Muscle of leg (tissue), 11 donors: ENCODE data around the gene LITAF. TPM values are rescaled to one million over a fixed set of nuclear protein-coding genes. Genes with fewer than 3 reads are reported as not detected.
A peak's percentile ranks its signal among the peaks of the same experiment; 100 is the strongest.

Source experiments
- DNase-seq: peaks from one replicate; pipeline ENCODE4 v3.0.0; 2013
- H3K27ac ChIP-seq: one replicate; pipeline ENCODE4 v1.5.1; 2013; ENCODE audit warnings: mild to moderate bottlenecking, low read length, control low read depth
- H3K27me3 ChIP-seq: one replicate; pipeline ENCODE4 v1.6.1; 2013; ENCODE audit warnings: low read length; ENCODE audit not compliant: control insufficient read depth, insufficient read depth
- H3K36me3 ChIP-seq: one replicate; pipeline ENCODE4 v1.6.1; 2013; ENCODE audit warnings: low read length; ENCODE audit not compliant: control insufficient read depth, insufficient read depth
- H3K4me1 ChIP-seq: one replicate; pipeline ENCODE4 v1.6.1; 2013; ENCODE audit warnings: low read length; ENCODE audit not compliant: control insufficient read depth, insufficient read depth
- H3K4me3 ChIP-seq: one replicate; pipeline ENCODE4 v1.5.1; 2013; ENCODE audit warnings: low read length, control low read depth
- H3K9me3 ChIP-seq: replicated peaks from 2 replicates; pipeline ENCODE4 v1.6.1; 2013; ENCODE audit warnings: low read depth, low read length; ENCODE audit not compliant: control insufficient read depth
- WGBS: methylation state at CpG from one replicate; pipeline ENCODE4 v1.1.5; 2013; ENCODE audit warnings: missing lambda C conversion rate; ENCODE audit not compliant: insufficient coverage; 5-methylcytosine and 5-hydroxymethylcytosine counted together
- polyA plus RNA-seq, 8 donors: library from polyadenylated mRNA; unstranded; fragments of 120-200 nt; gene quantifications; one replicate each; pipeline versions ENCODE4 v1.2.1 to v1.2.3, GENCODE V29; 2013; ENCODE audit warnings: inconsistent platforms in 1 of 8, low replicate concordance in 1 of 8; ENCODE audit not compliant: insufficient read length in 8 of 8, insufficient read depth in 1 of 8
- total RNA-seq: library from RNA; stranded (reverse); fragments of 120-200 nt; gene quantifications from one replicate; pipeline ENCODE4 v1.2.4, GENCODE V29; 2013

Gene LITAF
- total and polyA plus RNA-seq, 9 donors = 25.0 to 61.5 (median 45.7) TPM

DNA sequence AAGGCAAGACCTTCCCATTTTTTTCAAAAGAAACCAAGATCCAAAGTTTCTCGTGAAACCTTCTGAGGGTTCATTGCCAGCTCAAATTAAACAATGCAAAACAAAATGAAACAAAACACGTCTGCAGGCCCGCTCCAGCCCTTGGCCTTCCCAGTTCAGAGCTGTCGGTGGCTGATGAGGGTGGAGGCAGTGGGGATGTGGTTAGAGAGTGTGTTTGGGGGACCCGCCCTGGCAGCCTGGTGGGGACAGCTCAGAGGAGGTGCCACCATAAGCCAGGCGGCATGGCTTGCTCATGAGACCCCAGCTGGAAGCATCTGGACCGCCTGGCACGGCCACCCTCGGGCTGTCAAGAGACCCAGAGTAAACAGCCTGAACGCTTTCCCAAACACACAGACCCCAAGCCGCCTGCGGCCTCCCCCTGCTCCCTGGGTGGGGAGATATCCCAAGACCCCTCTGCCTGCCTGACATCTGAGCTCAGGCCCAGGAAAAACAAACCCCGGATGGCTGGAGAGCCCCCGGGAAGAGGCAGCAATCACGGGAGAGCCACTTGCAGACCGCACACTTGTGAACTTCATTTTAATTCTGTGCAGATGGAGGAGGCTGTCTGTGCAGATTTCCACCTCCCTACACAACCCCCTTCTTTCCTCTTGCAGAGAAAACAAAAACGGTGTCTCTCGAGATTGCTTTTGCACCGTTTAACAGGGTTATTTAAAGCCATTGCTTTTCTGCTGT, 35.4 kb upstream of the LITAF start:
- DNase-seq = peak; percentile 51
- peaks cover 20% of the 10 kb centered on the region for H3K4me1 ChIP-seq
- H3K27me3 ChIP-seq = no peaks in the 10 kb centered on the region
- H3K36me3 ChIP-seq = no peaks in the 10 kb centered on the region
- peaks cover 3% of the 10 kb centered on the region for H3K9me3 ChIP-seq
- peak overlapping the region; percentile 74 for H3K27ac ChIP-seq
- 30% methylated on average over 5 of the region's 19 CpGs for WGBS
- no peak overlapping the region for H3K4me3 ChIP-seq

GRCh38 chr16:11621539-11621919, 34.8 kb upstream of the LITAF start:
- no peak overlapping the region for H3K4me3 ChIP-seq

DNA sequence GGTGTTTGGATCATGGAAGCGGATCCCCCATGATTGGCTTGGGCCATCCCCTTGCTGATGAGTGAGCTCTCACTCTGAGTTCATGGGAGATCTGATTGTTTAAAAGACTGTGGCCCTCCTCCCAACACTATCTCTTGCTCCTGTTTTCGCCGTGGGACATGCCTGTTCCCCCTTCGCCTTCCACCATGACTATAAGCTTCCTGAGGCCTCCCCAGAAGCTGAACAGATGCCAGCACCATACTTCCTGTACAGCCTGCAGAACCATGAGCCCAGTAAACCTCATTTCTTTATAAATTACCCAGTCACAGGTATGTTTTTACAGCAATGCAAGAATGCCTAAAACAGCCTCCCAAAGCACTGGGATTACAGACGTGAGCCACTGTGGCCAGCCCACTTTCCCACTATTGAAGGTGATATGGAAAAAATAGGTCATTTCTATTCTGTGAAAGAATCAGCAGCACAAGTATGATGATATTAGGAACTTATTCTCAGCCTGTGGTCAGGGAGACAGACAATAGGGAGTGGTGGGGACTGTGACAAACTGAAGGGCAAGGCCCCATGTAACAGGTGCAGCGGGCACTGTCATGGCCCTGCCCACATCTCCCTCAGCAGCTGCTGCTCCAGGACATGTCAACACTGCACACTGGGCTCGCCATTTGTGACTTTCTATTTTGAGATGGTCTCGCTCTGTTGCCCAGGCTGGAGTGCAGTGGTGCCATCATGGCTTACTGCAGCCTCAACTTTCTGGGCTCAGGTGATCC, 33.7 kb upstream of the LITAF start:
- no peak for DNase-seq
- no peaks in the 10 kb centered on the region for H3K27me3 ChIP-seq
- no peaks in the 10 kb centered on the region for H3K36me3 ChIP-seq
- peaks cover 20% of the 10 kb centered on the region for H3K4me1 ChIP-seq
- H3K9me3 ChIP-seq = peaks cover 3% of the 10 kb centered on the region
- 91% methylated on average over 6 of the region's 8 CpGs for WGBS
- H3K4me3 ChIP-seq = no peak overlapping the region
- H3K27ac ChIP-seq = no peak overlapping the region

More at GRCh38 chr16:11621539-11621919, 34.8 kb upstream of the LITAF start:
- DNase-seq = no peak
- H3K27ac ChIP-seq = peak overlapping the region; percentile 74
- 56% methylated on average over 2 of the region's 6 CpGs for WGBS
- peaks cover 3% of the 10 kb centered on the region for H3K9me3 ChIP-seq
- peaks cover 20% of the 10 kb centered on the region for H3K4me1 ChIP-seq
- H3K36me3 ChIP-seq = no peaks in the 10 kb centered on the region
- no peaks in the 10 kb centered on the region for H3K27me3 ChIP-seq

DNA sequence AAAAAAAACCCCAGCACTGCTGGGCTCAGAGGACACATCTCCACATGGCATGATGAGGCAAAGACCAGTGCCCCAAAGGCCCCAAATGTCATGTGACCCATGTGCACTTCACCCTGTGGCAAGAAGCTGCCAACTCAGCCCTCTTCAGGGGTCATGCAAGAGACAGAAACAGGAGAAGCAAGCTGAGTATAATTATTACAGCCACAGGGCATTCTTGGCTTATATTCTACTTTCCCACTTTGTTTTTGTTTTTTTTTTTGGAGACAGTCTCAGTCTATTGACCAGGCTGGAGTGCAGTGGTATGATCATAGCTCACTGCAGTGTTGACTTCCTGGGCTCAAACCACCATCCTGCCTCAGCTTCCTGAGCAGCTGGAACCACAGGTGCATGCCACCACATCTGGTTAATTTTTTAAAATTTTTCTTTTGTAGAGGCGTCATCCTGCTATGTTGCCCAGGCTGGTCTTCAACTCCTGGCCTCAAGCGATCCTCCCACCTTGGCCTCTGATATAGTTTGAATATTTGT, 32.7 kb upstream of the LITAF start:
- H3K4me1 ChIP-seq = peaks cover 15% of the 10 kb centered on the region
- H3K9me3 ChIP-seq = peaks cover 3% of the 10 kb centered on the region
- H3K27ac ChIP-seq = no peak overlapping the region
- H3K4me3 ChIP-seq = no peak overlapping the region
- 100% methylated on average over 1 of the region's 2 CpGs for WGBS
- no peaks in the 10 kb centered on the region for H3K27me3 ChIP-seq
- H3K36me3 ChIP-seq = no peaks in the 10 kb centered on the region
- peak; percentile 57 for DNase-seq

- H3K4me3 ChIP-seq = no peak overlapping the region
- no peaks in the 10 kb centered on the region for H3K36me3 ChIP-seq
- H3K27ac ChIP-seq = no peak overlapping the region
- peaks cover 3% of the 10 kb centered on the region for H3K9me3 ChIP-seq
- H3K27me3 ChIP-seq = no peaks in the 10 kb centered on the region
- no peak for DNase-seq
- peaks cover 14% of the 10 kb centered on the region for H3K4me1 ChIP-seq
- 72% methylated on average over 13 of the region's 16 CpGs for WGBS
Observed at GRCh38 chr16:11618107-11618717, 31.5 kb upstream of the LITAF start.

GRCh38 chr16:11615748-11616447, 29.2 kb upstream of the LITAF start:
- no peak overlapping the region for H3K4me3 ChIP-seq
- H3K27me3 ChIP-seq = no peaks in the 10 kb centered on the region
- peaks cover 3% of the 10 kb centered on the region for H3K4me1 ChIP-seq
- H3K9me3 ChIP-seq = peaks cover 3% of the 10 kb centered on the region
- H3K27ac ChIP-seq = no peak overlapping the region
- H3K36me3 ChIP-seq = no peaks in the 10 kb centered on the region
- DNase-seq = no peak
- WGBS = 93% methylated on average over 3 of the region's 8 CpGs

DNA sequence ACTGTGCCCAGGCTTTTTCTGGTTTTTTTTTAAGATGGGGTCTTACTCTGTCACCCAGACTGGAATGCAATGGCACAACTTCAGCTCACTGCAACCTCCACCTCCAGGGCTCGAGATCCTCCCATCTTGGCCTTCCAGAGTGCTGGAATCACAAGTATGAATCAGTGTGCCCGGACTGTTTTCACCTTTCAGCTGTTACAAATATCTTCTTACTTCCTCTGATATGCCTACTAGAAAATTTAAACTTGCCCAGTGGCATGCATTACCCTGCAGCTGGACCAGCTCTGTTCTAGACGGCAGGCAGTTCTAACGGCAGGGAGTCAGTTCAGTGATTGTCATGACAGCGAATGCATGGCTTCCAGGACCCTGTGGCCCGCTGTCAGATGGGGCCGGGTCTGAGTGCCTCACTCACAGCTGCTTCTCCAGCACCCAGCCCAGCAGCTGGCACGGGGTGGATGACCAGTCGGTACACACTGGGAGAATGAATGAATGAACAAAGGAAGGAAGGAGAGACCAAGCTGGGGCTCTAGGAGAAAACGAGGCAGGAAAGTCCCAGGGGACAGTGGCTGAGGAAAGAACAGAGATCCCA, 28.0 kb upstream of the LITAF start:
- no peaks in the 10 kb centered on the region for H3K36me3 ChIP-seq
- no peak for DNase-seq
- H3K4me1 ChIP-seq = peaks cover 11% of the 10 kb centered on the region
- H3K27ac ChIP-seq = no peak overlapping the region
- 49% methylated on average over 10 of the region's 10 CpGs for WGBS
- H3K4me3 ChIP-seq = no peak overlapping the region
- H3K27me3 ChIP-seq = no peaks in the 10 kb centered on the region
- no peaks in the 10 kb centered on the region for H3K9me3 ChIP-seq

DNA sequence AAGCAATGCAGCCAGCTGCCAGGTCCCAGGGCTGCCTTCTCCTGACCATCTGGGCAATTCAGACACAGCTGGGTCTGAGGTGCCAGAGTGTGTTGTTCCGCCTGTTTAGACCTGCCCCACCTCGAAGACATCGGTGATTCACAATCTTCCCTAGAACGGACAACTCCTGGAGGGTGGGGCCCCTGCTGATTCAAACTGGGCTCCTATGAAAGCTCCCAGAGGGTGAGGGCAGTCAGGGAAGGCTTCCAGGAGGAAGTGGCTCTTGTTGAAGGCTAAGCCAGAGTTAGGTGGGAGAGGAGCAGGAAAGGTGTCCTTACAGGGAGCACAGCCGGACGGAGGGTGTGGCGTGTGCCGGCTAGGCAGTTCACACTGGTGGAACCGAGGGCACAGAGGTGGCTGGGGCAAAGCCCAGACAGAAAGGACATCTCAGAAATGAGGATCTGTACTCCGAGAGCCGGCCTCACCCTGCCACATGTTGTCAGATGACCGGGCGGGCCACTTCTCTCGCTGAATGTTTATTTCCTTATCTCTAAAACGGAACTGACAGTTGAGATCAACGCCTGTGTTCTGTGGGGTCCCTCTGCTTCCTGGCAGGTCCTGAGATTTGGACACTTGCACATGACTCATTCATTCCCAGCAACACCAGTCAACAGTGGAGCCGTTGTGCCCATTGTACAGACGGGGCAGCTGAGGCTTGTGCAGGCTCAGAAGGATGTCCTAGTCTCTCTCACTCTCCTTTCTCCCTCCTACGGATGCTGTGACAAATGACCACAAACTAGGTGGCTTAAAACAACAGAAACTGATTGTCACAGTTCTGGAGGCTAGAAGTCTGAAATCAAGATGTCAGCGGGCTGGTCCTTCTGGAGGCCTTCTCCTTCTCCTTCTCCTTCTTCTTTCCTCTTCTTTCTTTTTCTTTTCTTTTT, 26.9 kb upstream of the LITAF start:
- peak overlapping the region; percentile 47 for H3K27ac ChIP-seq
- no peaks in the 10 kb centered on the region for H3K9me3 ChIP-seq
- H3K36me3 ChIP-seq = no peaks in the 10 kb centered on the region
- H3K27me3 ChIP-seq = no peaks in the 10 kb centered on the region
- peak; percentile 58 for DNase-seq
- H3K4me1 ChIP-seq = peaks cover 15% of the 10 kb centered on the region
- 76% methylated on average over 20 of the region's 20 CpGs for WGBS
- H3K4me3 ChIP-seq = no peak overlapping the region

DNA sequence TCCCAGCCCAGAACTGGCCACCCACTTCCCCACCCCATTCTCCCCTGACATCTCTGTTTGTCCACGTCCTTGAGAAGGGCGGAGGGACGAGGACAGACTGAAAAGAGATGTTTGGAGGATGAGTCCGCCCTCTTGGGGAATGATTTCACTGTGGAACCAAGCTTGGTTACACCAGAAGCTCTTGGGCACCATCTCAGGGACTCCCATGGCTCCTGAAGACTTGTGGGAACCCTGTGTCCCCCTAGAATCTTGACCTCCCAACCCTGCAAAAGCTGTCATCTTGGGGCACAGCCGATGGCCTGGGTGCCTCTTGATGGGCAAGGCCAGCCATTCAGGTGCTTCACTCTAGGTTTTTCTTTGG, 25.9 kb upstream of the LITAF start:
- Histone ChIP-seq H3K4me3 (no peak overlapping the region), H3K9me3 (no peaks in the 10 kb centered on the region), H3K27ac (no peak overlapping the region), H3K4me1 (peaks cover 15% of the 10 kb centered on the region), H3K36me3 (no peaks in the 10 kb centered on the region), H3K27me3 (no peaks in the 10 kb centered on the region)
- DNase-seq = no peak
- WGBS = 82% methylated on average over 2 of the region's 5 CpGs
